ENCODE results near the gene COMMD3.

- TF ChIP-seq POLR2A (IDR thresholded peaks at IDR 0.05) = peak; percentile 26 to 39
- TF ChIP-seq CTCF (IDR thresholded peaks at IDR 0.05) = peak in 3 of 4 experiments; percentile 6 to 9 (median 8)
- peak; percentile 14 for TF ChIP-seq POLR2AphosphoS5 (IDR thresholded peaks at IDR 0.05)
- no peak for TF ChIP-seq EP300 (IDR thresholded peaks at IDR 0.05)
Observed at GRCh38 chr10:22321156-22321923, 5.2 kb downstream of the COMMD3 start.

Data from gastroesophageal sphincter (tissue), 3 donors.